ENCODE measurements around the gene MARK4.

DNA sequence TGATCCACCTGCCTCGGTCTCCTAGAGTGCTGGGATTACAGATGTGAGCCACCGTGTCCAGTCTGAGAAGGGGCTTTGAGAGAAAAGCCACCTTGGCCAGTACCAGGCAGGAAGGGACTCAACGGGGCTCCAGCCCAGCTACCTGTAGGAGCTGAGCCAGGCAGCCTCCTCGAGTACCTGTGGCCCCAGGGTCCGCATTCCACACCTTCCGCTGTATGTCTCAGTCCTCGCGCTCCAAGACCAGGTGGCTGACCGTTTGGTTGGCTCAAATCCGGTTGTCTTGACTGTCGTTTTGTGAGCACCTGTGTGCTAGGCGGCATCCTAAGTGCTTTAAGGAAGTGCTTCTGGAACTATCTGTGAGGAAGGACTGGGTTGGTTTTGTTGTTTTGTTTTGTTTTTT, 16.2 kb downstream of the MARK4 start:
- TF ChIP-seq CTCF (IDR thresholded peaks at IDR 0.05; ENCODE audit: poor library complexity), result no peak
- no peak for TF ChIP-seq EZH2phosphoT487 (IDR thresholded peaks at IDR 0.05; ENCODE audit: low read depth, severe bottlenecking, unreplicated experiment)

Data from hepatocyte (in vitro differentiated cells).